DND-41 (cell line): ENCODE measurements around the gene GRIP2.

Experiments used
- EZH2 ChIP-seq: IDR thresholded peaks from 3 replicates; pipeline ENCODE4 v1.6.1; 2012; ENCODE audit warnings: borderline replicate concordance, low read depth, mild to moderate bottlenecking, moderate library complexity, low read length, inconsistent platforms; ENCODE audit not compliant: severe bottlenecking
- TF ChIP-seq, protein P1 (sequence below): IDR thresholded peaks from 2 replicates; pipeline ENCODE4 v1.5.1; 2012; ENCODE audit warnings: borderline replicate concordance, low read length, moderate library complexity, mild to moderate bottlenecking; ENCODE audit not compliant: poor library complexity, severe bottlenecking; ENCODE audit errors: extremely low read depth

DNA sequence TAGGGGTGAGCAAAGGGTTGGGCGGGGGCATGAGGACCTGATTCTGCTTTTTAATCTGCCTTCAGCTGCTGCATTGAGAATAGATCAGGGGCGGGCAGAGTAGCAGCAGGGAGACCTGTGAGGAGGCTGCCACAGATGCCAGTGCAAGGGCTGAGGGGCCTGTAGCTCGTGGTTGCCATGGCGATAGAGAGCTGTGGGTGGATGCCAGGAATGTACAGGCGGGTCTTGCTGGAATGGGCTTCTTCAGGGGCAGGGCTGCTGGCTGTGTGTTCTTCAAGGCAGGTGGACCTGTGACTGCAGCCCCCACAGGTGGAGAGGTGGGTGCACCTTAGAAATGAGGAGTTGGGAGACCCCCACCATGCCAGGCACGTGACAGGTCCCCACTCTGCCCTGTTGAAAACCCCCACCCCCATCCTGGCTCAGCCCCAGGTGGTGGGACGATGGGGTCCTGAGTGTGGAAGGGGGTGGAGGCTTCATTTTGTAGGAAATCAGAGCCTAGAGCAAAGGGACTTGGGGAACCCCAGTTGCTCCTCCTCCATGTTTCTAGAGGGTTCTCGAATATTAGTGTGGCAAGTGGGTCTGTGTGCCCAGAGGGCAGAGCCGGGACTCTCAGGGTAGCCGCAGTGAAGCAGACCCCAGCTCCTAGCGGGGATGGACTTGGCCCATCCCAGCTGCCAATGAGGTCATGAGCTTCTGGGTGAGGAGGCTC is 99.5 kb downstream of the GRIP2 start:
- TF ChIP-seq, protein P1, sequence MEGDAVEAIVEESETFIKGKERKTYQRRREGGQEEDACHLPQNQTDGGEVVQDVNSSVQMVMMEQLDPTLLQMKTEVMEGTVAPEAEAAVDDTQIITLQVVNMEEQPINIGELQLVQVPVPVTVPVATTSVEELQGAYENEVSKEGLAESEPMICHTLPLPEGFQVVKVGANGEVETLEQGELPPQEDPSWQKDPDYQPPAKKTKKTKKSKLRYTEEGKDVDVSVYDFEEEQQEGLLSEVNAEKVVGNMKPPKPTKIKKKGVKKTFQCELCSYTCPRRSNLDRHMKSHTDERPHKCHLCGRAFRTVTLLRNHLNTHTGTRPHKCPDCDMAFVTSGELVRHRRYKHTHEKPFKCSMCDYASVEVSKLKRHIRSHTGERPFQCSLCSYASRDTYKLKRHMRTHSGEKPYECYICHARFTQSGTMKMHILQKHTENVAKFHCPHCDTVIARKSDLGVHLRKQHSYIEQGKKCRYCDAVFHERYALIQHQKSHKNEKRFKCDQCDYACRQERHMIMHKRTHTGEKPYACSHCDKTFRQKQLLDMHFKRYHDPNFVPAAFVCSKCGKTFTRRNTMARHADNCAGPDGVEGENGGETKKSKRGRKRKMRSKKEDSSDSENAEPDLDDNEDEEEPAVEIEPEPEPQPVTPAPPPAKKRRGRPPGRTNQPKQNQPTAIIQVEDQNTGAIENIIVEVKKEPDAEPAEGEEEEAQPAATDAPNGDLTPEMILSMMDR, result no peak
- TF ChIP-seq EZH2, result no peak
